Right ventricle myocardium inferior (tissue), 1 donor: ENCODE measurements around the gene CLDN34. TPM values are rescaled to one million over a fixed set of nuclear protein-coding genes. Genes with fewer than 3 reads are reported as not detected.

Experiments used
- ATAC-seq: fragments of 200-7000 bp; cut with Tn5 transposase; one replicate; pipeline ENCODE4 v1.9.1; 2020; ENCODE audit warnings: mild to moderate bottlenecking, moderate library complexity
- DNase-seq: peaks from one replicate; pipeline ENCODE4 v3.0.0; 2021; ENCODE audit errors: missing footprints
- intact Hi-C: fragments of 100-400 bp; cut with DNase I; formaldehyde crosslinking; loops from one replicate; pipeline ENCODE4 v1.11.0; 2022
- total RNA-seq: library from RNA; stranded (reverse); fragmentation: NEBNext Ultra II Directional; extraction: Animal tissue kit (Norgen Biotek cat#: 25700); gene quantifications from one replicate; pipeline ENCODE4 v1.2.1, GENCODE V29; 2021
- donor health status: DM: no; HTN: yes; CAD: no; lungs with severe emphysema.

Gene CLDN34
- total RNA-seq, 1 donor from 2014 or later: not detected

- no peak for ATAC-seq
- DNase-seq: no peak
- intact Hi-C loops: loop anchor here (5.0 kb wide), 1 partner anchor 102 kb away; no protein-coding TSS in a partner anchor
Measured at GRCh38 chrX:10010686-10011085, 43.5 kb downstream of the CLDN34 start.

GRCh38 chrX:10011261-10011931, 44.2 kb downstream of the CLDN34 start:
- intact Hi-C loops: loop anchor here (5.0 kb wide), 1 partner anchor 101 kb away; no protein-coding TSS in a partner anchor
- DNase-seq (no peak), ATAC-seq (no peak)

- intact Hi-C loops: loop anchor here (5.0 kb wide), 1 partner anchor 100 kb away; no protein-coding TSS in a partner anchor
- ATAC-seq (no peak), DNase-seq (no peak)
Measured at GRCh38 chrX:10011991-10012390, 44.8 kb downstream of the CLDN34 start.

- intact Hi-C loops: loop anchor here (5.0 kb wide), 1 partner anchor 98 kb away; no protein-coding TSS in a partner anchor
- ATAC-seq (peak; percentile 95), DNase-seq (peak; percentile 94)
Measured at GRCh38 chrX:10014462-10015354, 47.5 kb downstream of the CLDN34 start.

- no peak for DNase-seq
- ATAC-seq: no peak
- intact Hi-C loops: no loop called here
Measured at GRCh38 chrX:10015355-10015722, 48.2 kb downstream of the CLDN34 start.

- DNase-seq: peak; percentile 79
- intact Hi-C loops: loop anchor here (1.0 to 2.0 kb wide), 2 partner anchors 37 to 67 kb away; no protein-coding TSS in a partner anchor
- ATAC-seq: peak; percentile 26
Measured at GRCh38 chrX:10015723-10016518, 48.8 kb downstream of the CLDN34 start.

- ATAC-seq (no peak), DNase-seq (no peak)
- intact Hi-C loops: loop anchor here (1.0 to 2.0 kb wide), 2 partner anchors 36 to 67 kb away; no protein-coding TSS in a partner anchor
Measured at GRCh38 chrX:10016519-10017132, 49.5 kb downstream of the CLDN34 start.

- DNase-seq (no peak), ATAC-seq (no peak)
- intact Hi-C loops: loop anchor here (2.0 kb wide), 1 partner anchor 35 kb away; no protein-coding TSS in a partner anchor
Measured at GRCh38 chrX:10017872-10018271, 50.7 kb downstream of the CLDN34 start.

Other genes with a start within 250 kb of the CLDN34 start
- not detected for gene GPR143, start 201.5 kb upstream of the CLDN34 start, total RNA-seq
- gene SHROOM2, start 180.9 kb upstream of the CLDN34 start, total RNA-seq: 0.60 TPM
- 26.7 TPM for gene CLCN4, start 189.6 kb downstream of the CLDN34 start, total RNA-seq